Left hindlimb (tissue), 1 donor: ENCODE data around the gene CCL16.
"Not testable (repeated sequence)": the region's sequence is repeated elsewhere in the genome, so short reads cannot be mapped to it uniquely, and the experiment has no call there.

Source experiments
- DNase-seq: peaks from one replicate; pipeline ENCODE4 v3.0.0-alpha.2; 2018

The CCL16 gene, protein sequence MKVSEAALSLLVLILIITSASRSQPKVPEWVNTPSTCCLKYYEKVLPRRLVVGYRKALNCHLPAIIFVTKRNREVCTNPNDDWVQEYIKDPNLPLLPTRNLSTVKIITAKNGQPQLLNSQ

DNA sequence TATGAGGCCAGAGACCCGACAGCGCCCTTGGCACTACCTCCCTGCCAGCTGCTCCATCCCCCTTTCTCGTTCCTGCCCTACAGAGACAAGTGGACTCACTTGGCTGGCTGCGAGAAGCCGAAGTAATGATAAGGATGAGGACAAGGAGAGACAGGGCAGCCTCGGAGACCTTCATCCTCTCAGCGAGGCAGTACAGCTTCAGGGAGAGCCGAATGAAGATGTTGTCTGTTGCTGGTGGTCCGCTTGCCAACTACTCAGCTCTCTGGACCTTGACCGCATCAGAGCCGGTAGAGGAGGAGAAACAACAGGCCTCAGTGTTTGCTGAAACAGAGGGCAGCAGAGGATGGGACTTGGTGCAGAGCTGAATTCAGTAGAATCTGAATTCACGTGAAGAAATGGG lies at the start of gene CCL16:
Gene CCL16 (minus strand): TSS at position 252 of the 400 bp plus-strand sequence. CDS start 77 bp downstream, at position 175.
- DNase-seq, result no peak

DNA sequence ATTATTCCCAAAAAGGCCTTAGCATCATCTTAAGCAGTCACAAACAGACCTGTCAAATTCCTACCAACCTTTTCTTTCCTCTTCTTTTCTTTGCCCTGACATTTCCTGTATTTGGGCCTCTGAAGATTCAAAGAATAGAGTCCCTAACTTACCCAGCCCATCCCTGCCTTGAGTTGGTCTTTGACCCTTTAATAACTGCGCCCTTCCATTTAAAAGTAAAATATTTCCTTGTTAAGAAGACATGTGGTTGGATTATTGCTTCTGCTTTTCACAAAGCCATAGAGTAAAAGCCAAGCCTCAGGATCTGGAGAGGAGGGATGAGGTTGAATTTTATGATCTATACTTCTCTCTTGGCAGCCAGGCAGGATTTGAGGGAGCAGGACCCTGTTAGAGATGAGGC lies 49.7 kb upstream of the CCL16 start:
- no peak for DNase-seq

DNA sequence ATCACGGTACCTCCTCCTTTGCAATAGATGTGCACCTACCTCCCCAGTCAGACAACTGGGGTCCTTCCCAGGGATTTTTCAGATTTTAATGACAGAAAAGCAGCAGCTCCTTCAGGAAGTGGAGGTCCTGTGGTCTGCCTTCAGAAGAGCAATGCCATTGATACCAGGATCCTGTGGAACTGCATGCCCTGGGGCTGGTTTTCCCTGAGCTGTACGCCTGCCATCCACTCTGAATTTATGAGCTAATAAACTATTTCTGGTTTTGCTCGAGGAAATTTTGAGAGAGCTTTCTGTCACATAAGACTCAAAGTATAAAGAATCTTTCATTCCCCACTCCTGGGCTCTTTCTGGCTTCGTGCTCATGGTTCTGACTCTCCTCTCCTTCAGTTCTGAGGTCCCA lies 46.5 kb upstream of the CCL16 start:
- no peak for DNase-seq

DNA sequence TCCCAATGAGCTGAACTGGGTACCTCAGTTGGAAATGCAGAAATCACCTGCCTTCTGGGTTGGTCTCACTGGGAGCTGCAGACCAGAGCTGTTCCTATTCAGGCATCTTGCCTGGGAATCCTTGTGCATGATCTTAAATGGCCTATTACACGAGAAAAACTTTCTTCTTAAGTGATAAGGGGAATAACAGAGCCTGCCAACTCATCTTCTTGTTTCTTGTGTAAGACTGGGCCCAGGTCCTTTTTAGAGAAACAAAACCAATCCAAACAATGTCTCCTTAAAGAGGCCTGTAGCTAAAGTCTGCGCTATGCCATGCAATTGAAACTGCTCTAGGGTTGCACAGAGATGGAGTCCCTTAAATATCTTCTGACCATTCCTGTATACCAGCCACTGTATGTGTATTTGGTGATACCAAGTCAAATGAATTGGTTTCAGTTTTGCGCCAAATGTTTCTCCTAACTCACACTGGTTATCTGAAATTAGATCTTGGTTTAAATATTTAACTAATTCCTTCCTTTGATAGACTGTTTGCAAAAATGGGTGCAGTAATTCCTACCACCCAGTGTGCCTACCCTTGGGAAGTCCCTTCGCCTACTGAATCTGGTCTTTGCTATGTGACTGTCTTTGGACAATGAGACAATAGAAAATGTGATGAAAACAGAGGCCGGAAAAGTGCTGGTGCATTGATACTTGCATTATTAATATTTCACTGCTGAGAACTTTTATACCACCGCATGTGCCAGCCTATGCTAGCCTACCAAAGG lies 43.0 kb upstream of the CCL16 start:
- no peak for DNase-seq

DNA sequence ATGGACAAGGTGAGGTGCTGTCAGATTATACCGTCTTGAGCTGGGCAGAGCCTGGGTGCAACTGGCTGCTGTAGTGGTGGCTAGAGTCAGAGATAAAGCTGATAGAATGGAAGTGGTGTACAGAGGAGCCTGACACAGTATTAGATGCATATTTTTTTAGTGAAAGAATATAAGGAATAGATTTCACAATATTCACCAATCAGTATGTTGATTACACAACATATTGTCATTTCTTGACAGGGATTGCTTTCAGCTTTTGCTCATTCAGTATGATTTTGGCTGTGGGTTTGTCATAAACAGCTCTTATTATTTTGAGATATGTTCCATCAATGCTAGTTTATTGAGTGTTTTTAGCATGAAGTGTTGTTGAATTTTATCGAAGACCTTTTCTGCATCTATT lies 38.1 kb upstream of the CCL16 start:
- no peak for DNase-seq

DNA sequence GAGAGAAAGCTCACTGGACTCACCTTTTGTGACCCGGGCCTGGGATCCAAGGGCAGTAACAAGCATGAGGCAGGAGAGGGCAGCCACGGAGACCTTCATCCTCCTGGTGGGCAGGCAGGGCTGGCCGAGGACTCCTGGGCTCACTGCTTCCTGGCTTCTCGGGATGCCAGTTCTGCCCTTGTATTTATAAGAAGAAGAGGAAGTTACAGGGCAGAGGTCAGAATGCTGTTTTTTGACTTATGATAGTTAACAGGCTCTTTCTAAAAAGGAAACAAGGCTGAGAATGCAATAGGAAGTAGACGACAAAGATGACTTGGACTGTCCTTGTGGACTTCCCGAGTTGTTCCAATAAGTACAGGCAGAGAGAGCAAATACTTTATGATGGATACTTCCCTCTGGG lies 36.5 kb upstream of the CCL16 start, which contains the start of gene CCL23:
Gene CCL23 (minus strand): TSS at position 174 of the 400 bp plus-strand sequence. CDS start 75 bp downstream, at position 99.
- DNase-seq, result no peak

DNA sequence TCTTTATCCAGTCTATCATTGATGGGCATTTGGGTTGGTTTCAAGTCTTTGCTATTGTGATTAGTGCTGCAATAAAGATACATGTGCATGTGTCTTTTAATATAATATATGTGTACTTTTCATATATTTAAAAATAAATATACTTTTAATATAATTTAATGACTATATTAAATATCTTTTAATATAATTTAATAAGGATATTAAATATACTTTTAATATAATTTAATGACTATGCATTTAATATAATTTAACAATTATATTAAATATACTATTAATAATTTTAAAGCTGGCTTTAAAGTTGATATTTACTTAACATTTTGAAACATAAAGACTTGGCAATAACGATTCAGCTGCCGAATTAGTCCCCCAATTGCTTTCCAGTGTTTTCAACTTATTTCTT lies 35.3 kb upstream of the CCL16 start:
- no peak for DNase-seq

DNA sequence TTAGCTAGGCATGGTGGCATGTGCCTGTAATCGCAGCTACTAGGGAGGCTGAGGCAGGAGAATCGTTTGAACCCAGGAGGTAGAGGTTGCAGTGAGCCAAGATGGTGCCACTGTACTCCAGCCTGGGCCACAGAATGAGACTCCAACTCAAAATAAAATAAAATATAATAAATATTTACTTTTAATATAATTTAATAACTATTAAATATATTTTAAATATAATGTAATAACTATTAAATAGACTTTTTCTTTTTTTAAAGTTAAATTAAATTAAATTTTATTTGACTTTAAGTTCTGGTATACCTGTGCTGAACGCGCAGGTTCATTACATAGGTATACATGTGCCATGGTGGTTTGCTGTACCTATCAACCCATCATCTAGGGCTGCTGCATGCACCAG lies 34.6 kb upstream of the CCL16 start:
- not testable (repeated sequence) for DNase-seq

DNA sequence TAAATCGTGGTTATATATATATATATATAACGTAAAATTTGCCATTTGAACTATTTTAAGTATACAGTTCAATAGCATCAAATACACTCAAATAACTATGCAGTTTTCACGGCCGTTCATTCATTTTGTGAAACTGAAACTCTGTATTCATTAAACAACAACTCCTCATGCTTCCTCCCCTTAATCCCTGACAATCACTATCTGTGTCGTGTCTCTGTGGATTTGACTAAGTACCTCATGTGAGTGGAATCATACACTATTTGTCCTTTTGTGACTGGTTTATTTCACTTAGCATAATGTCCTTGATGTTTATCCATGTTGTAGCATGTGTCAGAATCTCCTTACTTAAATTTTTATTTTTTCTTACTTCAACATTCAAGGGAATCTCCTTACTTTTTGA lies 33.6 kb upstream of the CCL16 start:
- no peak for DNase-seq

DNA sequence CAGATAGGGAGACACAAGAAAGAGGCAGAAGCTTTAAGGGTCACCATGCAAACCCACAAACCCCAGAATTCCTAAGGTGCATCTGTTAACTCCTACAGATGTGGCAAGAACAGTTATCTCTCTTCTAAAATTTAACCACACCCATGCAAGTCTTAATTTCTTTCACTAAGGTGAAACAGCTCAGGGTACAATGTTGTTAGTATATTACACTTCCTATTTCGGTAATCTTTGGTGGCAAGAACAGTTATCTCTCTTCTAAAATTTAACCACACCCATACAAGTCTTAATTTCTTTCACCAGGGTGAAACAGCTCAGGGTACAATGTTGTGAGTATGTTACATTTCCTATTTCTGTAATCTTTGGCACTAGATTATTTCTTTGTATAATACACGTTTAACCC lies 29.9 kb upstream of the CCL16 start:
- DNase-seq, result no peak

DNA sequence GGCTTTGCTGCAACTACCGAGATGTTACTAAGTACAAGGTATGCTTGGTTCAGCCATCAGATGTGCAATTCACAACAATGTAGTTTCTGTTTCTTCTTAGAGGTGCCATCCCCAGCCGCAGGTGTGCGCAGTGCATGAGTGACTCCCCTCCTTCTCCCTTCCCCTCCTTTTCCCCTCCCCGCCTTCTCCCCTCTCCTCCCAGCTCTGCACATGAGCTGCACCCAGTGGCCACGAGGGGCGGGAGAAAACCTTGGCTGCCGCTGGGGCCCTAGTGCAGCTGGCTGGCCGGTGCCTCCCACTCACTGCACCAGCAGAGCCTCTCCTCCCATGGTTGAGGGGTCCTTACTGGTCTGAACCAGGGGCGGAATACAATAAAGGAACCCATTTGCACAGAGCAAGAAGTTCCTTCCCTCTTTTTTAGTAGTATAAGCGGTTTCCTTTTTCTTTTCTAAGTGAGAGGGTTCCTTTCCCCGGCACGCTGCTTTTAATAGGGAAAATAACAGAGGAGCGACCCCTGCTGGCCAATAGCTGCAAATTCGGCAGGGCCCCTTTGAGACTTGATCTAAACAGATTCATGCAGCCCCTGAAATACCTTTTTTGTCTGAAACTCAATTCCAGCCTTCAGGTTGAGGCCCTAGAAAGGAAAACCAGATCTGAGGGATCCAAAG lies 27.8 kb upstream of the CCL16 start:
- no peak for DNase-seq

DNA sequence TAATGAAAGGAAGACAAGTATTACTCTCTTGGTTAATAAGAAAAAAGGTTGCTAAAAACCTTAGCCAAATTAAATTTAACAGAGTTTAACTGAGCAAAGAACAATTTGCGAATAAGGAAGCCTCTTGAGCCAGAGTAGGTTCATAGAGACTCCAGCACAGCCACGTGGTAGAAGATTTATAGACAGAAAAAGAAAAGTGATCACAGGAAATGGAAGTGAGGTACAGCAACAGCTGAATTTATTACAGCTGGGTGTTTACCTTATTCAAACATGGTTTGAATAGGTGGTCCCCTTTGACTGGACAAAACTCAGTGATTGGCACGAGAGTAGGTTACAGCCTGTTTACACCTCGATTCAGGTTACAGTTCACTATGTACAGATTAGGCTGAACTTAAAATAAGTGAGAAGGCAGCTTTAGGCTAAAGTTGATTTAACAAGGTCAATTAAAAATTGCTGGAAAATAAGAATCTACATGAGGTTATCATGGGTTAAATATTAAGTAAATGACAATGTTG lies 23.4 kb upstream of the CCL16 start:
- no peak for DNase-seq

DNA sequence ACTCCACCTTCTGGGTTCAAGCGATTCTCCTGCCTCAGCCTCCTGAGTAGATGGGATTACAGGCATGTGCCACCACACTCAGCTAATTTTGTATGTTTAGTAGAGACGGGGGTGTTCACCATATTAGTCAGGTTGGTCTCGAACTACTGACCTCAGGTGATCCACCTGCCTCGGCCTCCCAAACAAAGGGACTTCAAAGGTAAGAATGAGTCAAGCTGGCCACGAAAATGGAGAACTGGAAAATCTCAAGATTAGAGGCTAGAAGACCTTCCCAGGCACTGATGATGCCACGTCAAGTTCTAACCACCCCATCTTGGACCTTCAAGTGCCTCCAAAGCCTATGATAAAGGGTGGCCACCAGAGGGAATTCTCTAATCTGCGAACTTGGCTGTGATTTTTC lies 21.3 kb upstream of the CCL16 start:
- DNase-seq, result no peak

DNA sequence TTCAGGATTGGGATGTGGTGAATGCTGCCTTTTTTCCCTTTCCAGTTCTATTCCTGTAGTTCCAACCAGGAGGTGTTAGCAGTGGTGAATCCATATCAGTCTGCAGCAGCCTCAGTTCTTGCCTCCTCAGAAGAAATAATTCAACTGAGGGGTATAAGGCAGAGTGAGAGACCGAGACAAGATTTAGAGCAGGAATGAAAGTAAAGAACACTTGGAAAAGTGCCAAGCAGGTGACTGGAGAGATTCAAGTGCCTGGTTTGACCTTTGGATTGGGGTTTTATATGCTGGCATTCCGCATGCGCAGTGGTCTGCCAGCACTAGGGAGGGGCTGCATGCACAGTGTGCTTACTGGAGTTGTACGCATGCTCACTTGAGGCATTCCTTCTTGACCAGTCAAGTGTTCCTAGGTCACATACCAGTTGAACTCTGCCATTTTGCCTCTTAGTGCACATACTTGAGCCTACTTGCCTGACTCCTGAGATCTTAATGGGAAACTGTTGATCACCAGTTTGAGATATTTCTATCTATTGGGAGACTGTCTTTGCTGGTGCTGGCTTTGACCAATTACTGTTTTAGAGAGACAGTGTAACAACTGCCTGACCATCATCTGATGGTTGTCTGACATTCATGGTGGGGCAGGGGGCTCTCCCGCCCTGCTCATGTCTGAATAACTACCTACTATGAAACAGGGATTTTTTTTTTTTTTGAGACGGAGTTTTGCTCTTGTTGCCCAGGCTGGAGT lies 20.7 kb upstream of the CCL16 start:
- no peak for DNase-seq

DNA sequence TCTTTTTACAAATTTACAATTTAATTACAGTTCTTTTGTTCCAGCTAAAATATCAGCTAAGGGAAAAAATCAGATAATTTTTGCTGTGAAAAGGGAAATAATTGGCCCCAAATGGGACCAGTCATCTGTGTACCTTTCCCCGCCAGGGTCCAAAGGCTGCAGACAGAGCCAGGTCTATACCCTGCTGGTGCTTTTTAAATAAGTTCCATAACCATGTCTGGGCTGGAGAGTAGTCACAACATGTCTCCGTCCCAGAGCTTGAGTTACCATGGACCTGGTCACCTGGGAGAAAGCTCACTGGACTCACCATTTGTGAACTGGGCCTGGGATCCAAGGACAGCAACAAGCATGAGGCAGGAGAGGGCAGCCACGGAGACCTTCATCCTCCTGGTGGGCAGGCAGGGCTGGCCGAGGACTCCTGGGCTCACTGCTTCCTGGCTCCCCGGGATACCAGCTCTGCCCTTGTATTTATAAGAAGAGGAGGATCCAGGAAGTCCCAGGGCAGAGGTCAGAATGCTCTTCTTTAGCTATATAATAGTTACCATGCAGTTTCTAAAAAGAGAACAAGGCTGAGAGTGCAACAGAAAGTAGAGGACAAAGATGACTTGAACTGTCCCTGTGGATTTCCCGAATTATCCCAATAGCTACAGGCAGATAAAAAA lies 19.9 kb upstream of the CCL16 start, which contains the start of gene CCL15:
Gene CCL15 (minus strand): TSS at position 444 of the 662 bp plus-strand sequence. CDS start 61 bp downstream, at position 383.
- no peak for DNase-seq

DNA sequence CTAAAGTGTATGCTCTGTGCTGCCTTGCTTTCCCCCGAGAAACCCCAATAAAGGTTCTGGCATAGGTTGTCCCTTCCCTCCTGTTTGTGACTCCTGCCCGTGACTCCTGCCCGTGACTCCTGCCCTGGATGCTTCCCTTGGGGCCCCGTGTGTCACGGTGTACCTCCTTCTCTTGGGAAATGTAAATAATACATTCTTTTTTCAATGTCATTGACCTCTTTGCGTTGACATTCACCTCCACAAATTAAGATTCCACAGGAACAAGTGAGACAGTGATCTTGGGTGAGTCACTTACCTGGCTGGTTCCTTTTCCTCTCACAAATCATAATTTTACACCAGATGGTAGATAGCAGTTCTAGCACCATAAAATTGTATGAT lies 19.4 kb upstream of the CCL16 start:
- no peak for DNase-seq

DNA sequence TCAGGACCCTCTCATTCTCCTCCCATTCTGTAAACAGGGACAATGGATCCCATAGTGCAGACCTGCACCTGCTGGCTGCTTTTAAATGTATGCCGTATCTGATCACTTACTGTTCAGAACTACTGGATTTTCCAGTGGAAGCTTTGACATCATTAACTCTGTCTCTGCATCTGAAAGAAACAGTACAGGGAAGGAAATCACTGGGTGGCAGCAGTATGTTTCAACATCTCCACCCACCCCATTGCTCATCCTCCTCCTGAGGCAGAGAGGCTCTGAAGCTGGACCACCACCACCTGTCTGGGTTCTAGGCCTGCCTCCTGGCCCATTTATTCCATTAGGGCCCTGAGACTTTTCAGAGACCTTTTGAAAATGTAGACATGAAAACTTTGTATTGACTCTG lies 17.5 kb upstream of the CCL16 start:
- DNase-seq, result no peak

DNA sequence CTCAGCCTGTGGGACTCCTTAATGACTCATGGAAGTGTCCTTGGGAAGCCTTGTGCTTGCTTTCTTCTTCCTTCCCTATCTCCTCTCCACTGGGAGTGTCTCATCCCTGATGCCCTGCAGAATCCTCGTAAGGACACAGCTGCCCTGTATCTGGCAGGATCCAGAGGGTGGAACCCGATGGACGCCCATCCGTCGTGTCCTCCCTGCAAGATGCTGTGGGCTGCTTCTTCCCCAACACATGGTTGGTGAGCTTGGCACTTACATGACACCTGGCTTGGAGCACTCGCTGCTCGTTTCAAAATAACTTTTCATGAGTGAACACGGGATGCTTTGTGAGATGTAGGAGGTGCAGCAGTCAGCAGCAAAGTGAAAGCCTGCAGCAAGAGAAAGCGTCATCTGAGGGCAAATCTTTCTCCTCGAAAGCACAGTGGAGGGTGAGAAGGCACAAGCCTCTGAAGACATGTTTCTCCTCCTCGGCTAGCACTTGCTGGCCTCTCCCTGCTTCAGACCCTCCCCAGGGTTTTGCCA lies 16.8 kb upstream of the CCL16 start:
- DNase-seq, result no peak

DNA sequence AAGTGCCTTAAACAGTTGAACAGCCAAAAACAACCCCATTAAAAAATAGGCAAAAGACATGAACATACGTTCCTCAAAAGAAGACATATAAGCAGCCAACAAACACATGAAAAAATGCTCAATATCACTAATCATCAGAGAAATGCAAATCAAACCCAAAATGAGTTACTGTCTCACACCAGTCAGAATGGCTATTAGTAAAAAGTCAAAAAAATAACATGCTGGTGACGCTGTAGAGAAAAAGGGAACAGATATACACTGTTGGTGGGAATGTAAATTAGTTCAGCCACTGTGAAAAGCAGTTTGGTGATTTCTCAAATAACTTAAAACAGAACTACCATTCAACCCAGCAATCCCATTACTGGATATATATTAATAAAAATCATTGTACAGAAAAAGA lies 14.0 kb upstream of the CCL16 start:
- DNase-seq, result not testable (repeated sequence)

DNA sequence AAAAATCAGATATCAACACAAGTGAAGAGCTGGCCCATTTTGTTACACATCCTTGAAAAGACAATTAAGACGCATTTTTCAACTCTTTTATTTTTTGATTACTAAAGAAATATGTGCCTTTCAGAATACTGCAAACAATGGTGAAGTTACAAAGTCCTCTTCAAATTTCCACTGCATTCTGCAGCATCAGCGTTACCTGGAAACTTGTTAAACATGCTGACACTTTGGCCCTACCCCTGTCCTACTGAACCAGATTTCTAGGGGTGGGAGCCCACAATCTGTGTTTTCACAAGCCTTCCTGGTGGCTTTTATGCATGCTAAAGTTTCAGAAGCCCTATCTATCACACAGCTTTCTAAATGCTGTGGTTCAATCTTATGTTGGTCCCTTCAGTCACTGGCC lies 9.8 kb upstream of the CCL16 start:
- no peak for DNase-seq

DNA sequence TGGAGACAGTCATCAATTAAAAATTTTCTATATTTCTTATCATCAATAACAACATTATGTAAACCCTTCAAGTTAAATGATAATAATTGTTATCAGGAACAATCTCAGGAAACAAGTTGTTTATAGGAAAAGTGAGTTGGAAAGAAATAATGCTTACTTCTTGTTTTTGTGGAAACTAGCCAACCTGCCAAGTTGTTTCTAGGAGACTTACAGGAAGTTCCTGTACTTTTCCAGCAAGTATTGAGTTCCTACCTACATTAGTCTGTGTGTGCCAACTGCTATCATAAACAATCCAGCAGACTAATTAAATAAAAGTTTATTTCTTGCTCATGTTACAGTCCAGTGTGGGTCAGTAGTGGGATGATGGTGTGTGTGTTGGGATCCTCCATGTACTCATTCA lies 6.9 kb upstream of the CCL16 start:
- DNase-seq, result no peak

DNA sequence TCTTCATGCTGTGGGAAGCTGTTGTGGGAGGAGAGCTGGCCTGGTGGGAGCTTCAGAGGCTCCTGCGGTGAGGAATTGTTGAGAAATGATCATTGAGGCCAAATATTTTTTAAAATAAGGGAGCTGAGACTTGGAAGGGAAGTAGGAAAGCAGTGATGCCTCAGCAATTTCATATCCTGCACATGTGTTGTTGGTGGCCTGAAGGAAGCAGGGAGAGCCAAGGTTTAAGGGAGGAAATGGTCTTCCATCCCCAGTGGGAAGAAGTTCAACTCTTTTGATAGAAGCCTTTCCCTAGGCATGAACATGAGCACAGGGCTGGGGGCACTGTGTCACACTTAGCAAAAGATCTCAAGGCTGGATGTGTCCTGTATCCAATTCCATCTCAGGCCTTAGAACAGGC lies 5.3 kb upstream of the CCL16 start, which contains the start of gene CCL14:
Gene CCL14 (minus strand): TSS at position 87 of the 400 bp plus-strand sequence. CDS start 80 bp downstream, at position 7.
- no peak for DNase-seq
